Spleen (tissue), 11 donors: ENCODE results near the gene MAST4. TPM values are rescaled to one million over a fixed set of nuclear protein-coding genes. Genes with fewer than 3 reads are reported as not detected.

ENCODE experiments used
- DNase-seq: peaks from one replicate; pipeline ENCODE4 v3.0.0-alpha.2; 2020
- H3K27ac ChIP-seq, 8 donors: fragments of 200-600 bp; sonication (generic) in 7 of 8; 1 replicate in 4 of 8; 2 replicates in 4 of 8; pipeline versions ENCODE4 v1.5.0 to v1.8.0; 2016 to 2021; ENCODE audit warnings: inconsistent platforms in 4 of 8, mild to moderate bottlenecking in 4 of 8, moderate library complexity in 1 of 8
- H3K27me3 ChIP-seq, 7 donors: fragments of 200-600 bp; sonication (generic) in 6 of 7; replicated peaks in 1 of 7; 1 replicate in 4 of 7; 2 replicates in 3 of 7; pipeline versions ENCODE4 v1.5.0 to v1.8.0; 2016 to 2021; ENCODE audit warnings: inconsistent platforms in 3 of 7, mild to moderate bottlenecking in 1 of 7
- H3K36me3 ChIP-seq, 6 donors: fragments of 200-600 bp; sonication (generic) in 5 of 6; 1 replicate in 4 of 6; 2 replicates in 2 of 6; pipeline versions ENCODE4 v1.5.0 to v1.8.0; 2016 to 2021; ENCODE audit warnings: inconsistent platforms in 2 of 6
- H3K4me1 ChIP-seq, 6 donors: fragments of 200-600 bp; sonication (generic) in 5 of 6; 1 replicate in 3 of 6; 2 replicates in 3 of 6; pipeline versions ENCODE4 v1.5.0 to v1.8.0; 2016 to 2021; ENCODE audit warnings: inconsistent platforms in 3 of 6
- H3K4me3 ChIP-seq, 8 donors: fragments of 200-600 bp; sonication (generic) in 7 of 8; 1 replicate in 4 of 8; 2 replicates in 4 of 8; pipeline versions ENCODE4 v1.5.0 to v1.8.0; 2016 to 2021; ENCODE audit warnings: inconsistent platforms in 4 of 8, mild to moderate bottlenecking in 4 of 8, moderate library complexity in 2 of 8
- H3K9me3 ChIP-seq, 8 donors: fragments of 200-600 bp; sonication (generic) in 7 of 8; 1 replicate in 4 of 8; 2 replicates in 4 of 8; pipeline versions ENCODE4 v1.5.0 to v1.8.0; 2016 to 2021; ENCODE audit warnings: inconsistent platforms in 4 of 8
- POLR2A ChIP-seq, 3 donors: fragments of 450-650 bp; IDR thresholded peaks; one replicate each; pipeline ENCODE4 v1.5.1; 2017; ENCODE audit warnings: antibody characterized with exemption in 3 of 3, mild to moderate bottlenecking in 1 of 3
- POLR2AphosphoS5 ChIP-seq, 3 donors: sonication (generic); formaldehyde crosslinking; IDR thresholded peaks; one replicate each; pipeline ENCODE4 v1.5.1; 2017; ENCODE audit warnings: antibody characterized with exemption in 3 of 3
- WGBS, 5 donors: extraction: QIAGEN DNeasy Blood & Tissue Kit in 3 of 5; methylation state at CpG; one replicate each; pipeline versions ENCODE4 v1.1.5 to v1.1.7; 2013 to 2018; 5-methylcytosine and 5-hydroxymethylcytosine counted together
- intact Hi-C: fragments of 100-400 bp; cut with DNase I; formaldehyde crosslinking; loops from one replicate; pipeline ENCODE4 v1.15.0; 2023; ENCODE audit warnings: low total_unique reads
- polyA plus RNA-seq, 3 donors: library from polyadenylated mRNA; stranded (reverse); fragments of 200-250 nt; gene quantifications; one replicate each; pipeline ENCODE4 v1.2.1, GENCODE V29; 2013
- total RNA-seq, 7 donors: library from RNA; depleted of rRNA in 3 of 7; stranded (reverse); fragments of >200 nt in 3 of 7; fragmentation: NEBNext Ultra II Directional in 4 of 7; extraction: Animal tissue kit (Norgen Biotek cat#: 25700) in 4 of 7; gene quantifications; one replicate each; pipeline versions ENCODE4 v1.1.0 to v1.2.1, GENCODE V29; 2016 to 2021
- TF ChIP-seq, protein P1 (sequence below), 11 experiments: fragments of 200-600 bp in 7 of 11; fragments of 450-650 bp in 4 of 11; sonication (generic) in 4 of 11; IDR thresholded peaks in 8 of 11; conservative IDR thresholded peaks in 3 of 11; 1 replicate in 7 of 11; 2 replicates in 4 of 11; pipeline versions ENCODE4 v1.4.0 to v1.8.0; 2016 to 2021; ENCODE audit warnings: antibody characterized with exemption in 11 of 11, inconsistent platforms in 4 of 11, mild to moderate bottlenecking in 1 of 11
- donor health status: healthy with polysubstance abuse.
- donor health status: DM: no; HTN: no; CAD: no; lungs with moderate emphysema.
- donor health status: DM: no; HTN: no; CAD: no.
- donor health status: Bipolar disorder and iron deficiency.
- donor health status: healthy.
- donor health status: DM: no; HTN: no; CAD: no.
- donor health status: DM: yes; HTN: yes; CAD: no.

Gene MAST4
- total and polyA plus RNA-seq, 10 donors, result 2.5 to 43.7 (median 25.4) TPM

DNA sequence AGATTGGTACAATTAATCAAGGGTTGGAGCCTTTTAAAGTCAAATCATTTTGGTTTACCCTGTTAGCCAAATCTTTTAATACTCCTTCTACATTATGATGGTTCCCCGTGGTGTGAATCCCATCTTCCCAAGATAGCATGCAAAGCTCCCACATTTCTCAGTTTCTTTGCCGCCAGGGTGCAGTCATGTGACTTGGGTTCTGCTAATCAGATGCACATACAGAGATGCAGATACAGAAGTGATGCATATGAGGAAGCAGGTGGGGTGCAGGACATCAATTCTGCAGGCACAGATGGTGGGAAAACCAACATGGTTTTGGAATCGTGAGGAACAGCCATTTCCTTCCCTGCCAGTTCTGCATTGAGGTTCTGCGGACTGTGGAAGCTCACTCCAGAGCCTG lies 8.4 kb upstream of the MAST4 start:
- WGBS, 5 donors, result 80 to 92% (median 82%) methylated on average over 4 of the region's 4 CpGs
- H3K9me3 ChIP-seq, result no peaks in the 10 kb centered on the region
- intact Hi-C loops, result no loop called here
- TF ChIP-seq POLR2AphosphoS5 (IDR thresholded peaks at IDR 0.05), result no peak
- TF ChIP-seq, protein P1, sequence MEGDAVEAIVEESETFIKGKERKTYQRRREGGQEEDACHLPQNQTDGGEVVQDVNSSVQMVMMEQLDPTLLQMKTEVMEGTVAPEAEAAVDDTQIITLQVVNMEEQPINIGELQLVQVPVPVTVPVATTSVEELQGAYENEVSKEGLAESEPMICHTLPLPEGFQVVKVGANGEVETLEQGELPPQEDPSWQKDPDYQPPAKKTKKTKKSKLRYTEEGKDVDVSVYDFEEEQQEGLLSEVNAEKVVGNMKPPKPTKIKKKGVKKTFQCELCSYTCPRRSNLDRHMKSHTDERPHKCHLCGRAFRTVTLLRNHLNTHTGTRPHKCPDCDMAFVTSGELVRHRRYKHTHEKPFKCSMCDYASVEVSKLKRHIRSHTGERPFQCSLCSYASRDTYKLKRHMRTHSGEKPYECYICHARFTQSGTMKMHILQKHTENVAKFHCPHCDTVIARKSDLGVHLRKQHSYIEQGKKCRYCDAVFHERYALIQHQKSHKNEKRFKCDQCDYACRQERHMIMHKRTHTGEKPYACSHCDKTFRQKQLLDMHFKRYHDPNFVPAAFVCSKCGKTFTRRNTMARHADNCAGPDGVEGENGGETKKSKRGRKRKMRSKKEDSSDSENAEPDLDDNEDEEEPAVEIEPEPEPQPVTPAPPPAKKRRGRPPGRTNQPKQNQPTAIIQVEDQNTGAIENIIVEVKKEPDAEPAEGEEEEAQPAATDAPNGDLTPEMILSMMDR (IDR thresholded peaks at IDR 0.05 in 8 of 11, conservative IDR thresholded peaks at IDR 0.05 in 3 of 11), result no peak
- no peak for TF ChIP-seq POLR2A (IDR thresholded peaks at IDR 0.05)
- H3K36me3 ChIP-seq, result no peaks in the 10 kb centered on the region
- no peak for DNase-seq
- H3K27ac ChIP-seq, result no peak overlapping the region
- H3K27me3 ChIP-seq, result peaks cover 0 to 38% (median 0%) of the 10 kb centered on the region in 7 donors
- no peak overlapping the region for H3K4me3 ChIP-seq
- no peaks in the 10 kb centered on the region for H3K4me1 ChIP-seq

DNA sequence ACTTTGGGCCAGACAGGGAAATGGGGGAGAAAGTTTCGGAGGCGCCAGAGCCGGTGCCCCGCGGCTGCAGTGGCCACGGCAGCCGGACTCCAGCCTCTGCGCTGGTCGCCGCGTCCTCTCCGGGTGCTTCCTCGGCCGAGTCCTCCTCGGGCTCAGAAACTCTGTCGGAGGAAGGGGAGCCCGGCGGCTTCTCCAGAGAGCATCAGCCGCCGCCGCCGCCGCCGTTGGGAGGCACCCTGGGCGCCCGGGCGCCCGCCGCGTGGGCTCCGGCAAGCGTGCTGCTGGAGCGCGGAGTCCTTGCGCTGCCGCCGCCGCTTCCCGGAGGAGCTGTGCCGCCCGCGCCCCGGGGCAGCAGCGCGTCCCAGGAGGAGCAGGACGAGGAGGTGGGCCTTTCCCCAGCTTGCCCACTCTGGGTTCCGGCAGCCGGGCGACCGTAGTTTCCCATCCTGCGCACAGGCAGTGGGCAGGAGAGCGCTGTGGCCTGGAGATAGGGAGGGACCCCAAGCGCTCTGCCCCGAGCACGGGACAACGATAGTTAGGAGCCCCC lies 516 bp downstream of the MAST4 start:
- no peak for TF ChIP-seq POLR2AphosphoS5 (IDR thresholded peaks at IDR 0.05)
- TF ChIP-seq, protein P1 (IDR thresholded peaks at IDR 0.05 in 8 of 11, conservative IDR thresholded peaks at IDR 0.05 in 3 of 11), result no peak
- no peak for TF ChIP-seq POLR2A (IDR thresholded peaks at IDR 0.05)
- peaks cover 0 to 94% (median 34%) of the 10 kb centered on the region in 7 donors for H3K27me3 ChIP-seq
- intact Hi-C loops, result no loop called here
- WGBS, 5 donors, result 0 to 2% (median 0%) methylated on average over 13 to 56 of the region's 56 CpGs
- H3K27ac ChIP-seq, result peak overlapping the region in 3 of 8 donors; percentile 26 to 67 (median 37)
- H3K4me1 ChIP-seq, result peaks cover 12 to 39% (median 23%) of the 10 kb centered on the region in 6 donors
- DNase-seq, result peak; percentile 73
- no peaks in the 10 kb centered on the region for H3K9me3 ChIP-seq
- peak overlapping the region; percentile 64 to 86 (median 72) for H3K4me3 ChIP-seq
- no peaks in the 10 kb centered on the region for H3K36me3 ChIP-seq

GRCh38 chr5:66597183-66597757 lies 1.1 kb downstream of the MAST4 start:
- 0 to 2% (median 1%) methylated on average over 15 to 35 of the region's 35 CpGs for WGBS, 5 donors
- Histone ChIP-seq H3K4me1 (peaks cover 12 to 39% (median 23%) of the 10 kb centered on the region in 6 donors), H3K27me3 (peaks cover 0 to 92% (median 34%) of the 10 kb centered on the region in 7 donors), H3K36me3 (no peaks in the 10 kb centered on the region), H3K9me3 (no peaks in the 10 kb centered on the region), H3K4me3 (peak overlapping the region; percentile 64 to 86 (median 72)), H3K27ac (peak overlapping the region in 1 of 8 donors; percentile 67)
- TF ChIP-seq POLR2AphosphoS5 (IDR thresholded peaks at IDR 0.05) (peak in 1 of 3 donors; percentile 20), POLR2A (IDR thresholded peaks at IDR 0.05) (no peak)
- intact Hi-C loops, result no loop called here
- DNase-seq, result peak; percentile 79

DNA sequence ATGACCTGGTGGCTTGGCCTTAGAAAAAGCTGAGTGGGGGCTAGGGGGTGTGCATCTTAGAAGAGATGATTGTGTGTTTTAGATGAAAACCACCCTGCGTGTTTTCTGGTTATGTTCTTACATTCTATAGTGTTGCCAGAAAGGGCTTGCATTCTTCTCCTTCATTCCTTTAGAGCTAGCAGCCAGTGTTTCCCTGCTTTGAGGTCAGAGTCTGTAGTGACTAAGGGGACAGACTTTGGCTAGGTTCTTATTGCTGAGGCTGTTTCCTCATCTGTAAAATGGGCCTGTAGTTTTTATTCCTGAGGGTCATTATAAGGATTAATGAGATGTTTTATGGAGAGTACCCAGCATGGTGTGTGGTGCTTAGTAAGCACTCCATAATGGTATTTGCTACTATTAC lies 6.4 kb downstream of the MAST4 start:
- no peak for TF ChIP-seq POLR2A (IDR thresholded peaks at IDR 0.05)
- TF ChIP-seq, protein P1 (IDR thresholded peaks at IDR 0.05 in 8 of 11, conservative IDR thresholded peaks at IDR 0.05 in 3 of 11), result no peak
- TF ChIP-seq POLR2AphosphoS5 (IDR thresholded peaks at IDR 0.05), result no peak
- no peak overlapping the region for H3K4me3 ChIP-seq
- WGBS, 5 donors, result 90 to 98% (median 95%) methylated on average over 1 of the region's 1 CpG
- peaks cover 0 to 41% (median 15%) of the 10 kb centered on the region in 7 donors for H3K27me3 ChIP-seq
- intact Hi-C loops, result no loop called here
- DNase-seq, result no peak
- H3K4me1 ChIP-seq, result peaks cover 0 to 15% (median 2%) of the 10 kb centered on the region in 6 donors
- no peak overlapping the region for H3K27ac ChIP-seq
- no peaks in the 10 kb centered on the region for H3K9me3 ChIP-seq
- H3K36me3 ChIP-seq, result no peaks in the 10 kb centered on the region
